NCI-H526 (cell line): Measurements from ENCODE around the gene LEFTY1.

Experiments used
- DNase-seq, 2 experiments: peaks; one replicate each; lab custom pipeline; 2025; lab: John Stamatoyannopoulos, UW

Gene LEFTY1

GRCh38 chr1:225873281-225873850 is 15.6 kb downstream of the LEFTY1 start:
- DNase-seq: no peak

GRCh38 chr1:225872075-225872430 is 16.9 kb downstream of the LEFTY1 start:
- DNase-seq: no peak

- no peak for DNase-seq
Observed at GRCh38 chr1:225871359-225872074, 17.4 kb downstream of the LEFTY1 start.

- no peak for DNase-seq
Observed at GRCh38 chr1:225870911-225871310, 18.0 kb downstream of the LEFTY1 start.

- DNase-seq: no peak
Observed at GRCh38 chr1:225868631-225869330, 20.2 kb downstream of the LEFTY1 start.

GRCh38 chr1:225866981-225867380 is 22.0 kb downstream of the LEFTY1 start:
- DNase-seq: no peak

- DNase-seq: no peak
Observed at GRCh38 chr1:225866061-225866837, 22.7 kb downstream of the LEFTY1 start.

GRCh38 chr1:225865514-225865913 is 23.4 kb downstream of the LEFTY1 start:
- no peak for DNase-seq

- no peak for DNase-seq
Observed at GRCh38 chr1:225863167-225863566, 25.8 kb downstream of the LEFTY1 start.

- no peak for DNase-seq
Observed at GRCh38 chr1:225862581-225862950, 26.4 kb downstream of the LEFTY1 start.

- no peak for DNase-seq
Observed at GRCh38 chr1:225861834-225862580, 26.9 kb downstream of the LEFTY1 start.

- DNase-seq: no peak
Observed at GRCh38 chr1:225860876-225861441, 28.0 kb downstream of the LEFTY1 start.

- DNase-seq: no peak
Observed at GRCh38 chr1:225860107-225860506, 28.8 kb downstream of the LEFTY1 start.

- DNase-seq: no peak
Observed at GRCh38 chr1:225859151-225859550, 29.8 kb downstream of the LEFTY1 start.

GRCh38 chr1:225857256-225857655 is 31.7 kb downstream of the LEFTY1 start:
- no peak for DNase-seq

- no peak for DNase-seq
Observed at GRCh38 chr1:225855503-225856300, 33.2 kb downstream of the LEFTY1 start.

- no peak for DNase-seq
Observed at GRCh38 chr1:225853441-225853840, 35.5 kb downstream of the LEFTY1 start.

GRCh38 chr1:225852413-225853124 is 36.4 kb downstream of the LEFTY1 start:
- DNase-seq: no peak

GRCh38 chr1:225851805-225852204 is 37.1 kb downstream of the LEFTY1 start:
- DNase-seq: no peak

GRCh38 chr1:225850370-225850769 is 38.6 kb downstream of the LEFTY1 start:
- no peak for DNase-seq
